HG02884 (cell line): ENCODE measurements around the gene KCNAB2.

ENCODE experiments used
- ATAC-seq: cut with Tn5 transposase; IDR thresholded peaks from one replicate; pipeline ENCODE4 v1.9.1; 2021; ENCODE audit warnings: mild to moderate bottlenecking, moderate library complexity; ENCODE audit not compliant: unreplicated experiment

KCNAB2 gene

DNA sequence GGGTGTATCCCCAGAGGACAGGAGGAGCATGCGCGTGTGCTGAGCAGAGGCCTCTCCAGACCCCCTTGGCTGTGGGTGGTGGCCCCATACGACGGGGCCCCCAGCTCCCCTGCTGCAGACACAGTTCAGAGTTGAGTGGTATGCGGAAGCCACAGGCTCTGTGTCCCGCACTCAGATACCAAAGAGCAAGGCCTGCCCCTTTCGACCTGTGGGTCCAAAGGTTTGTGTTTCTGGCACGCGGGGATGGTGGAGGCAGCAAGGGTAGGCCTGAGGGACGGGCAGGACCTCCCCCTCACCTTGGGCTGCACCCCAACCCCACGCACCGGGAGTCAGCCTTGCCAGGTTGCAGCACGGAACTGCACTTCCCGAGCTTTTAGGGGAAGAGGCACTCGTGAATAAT is at the start of gene KCNAB2:
KCNAB2 (plus strand) TSS at position 328 of the 400 bp plus-strand sequence. CDS start 5,649 bp downstream, outside the sequence.
- ATAC-seq: no peak

DNA sequence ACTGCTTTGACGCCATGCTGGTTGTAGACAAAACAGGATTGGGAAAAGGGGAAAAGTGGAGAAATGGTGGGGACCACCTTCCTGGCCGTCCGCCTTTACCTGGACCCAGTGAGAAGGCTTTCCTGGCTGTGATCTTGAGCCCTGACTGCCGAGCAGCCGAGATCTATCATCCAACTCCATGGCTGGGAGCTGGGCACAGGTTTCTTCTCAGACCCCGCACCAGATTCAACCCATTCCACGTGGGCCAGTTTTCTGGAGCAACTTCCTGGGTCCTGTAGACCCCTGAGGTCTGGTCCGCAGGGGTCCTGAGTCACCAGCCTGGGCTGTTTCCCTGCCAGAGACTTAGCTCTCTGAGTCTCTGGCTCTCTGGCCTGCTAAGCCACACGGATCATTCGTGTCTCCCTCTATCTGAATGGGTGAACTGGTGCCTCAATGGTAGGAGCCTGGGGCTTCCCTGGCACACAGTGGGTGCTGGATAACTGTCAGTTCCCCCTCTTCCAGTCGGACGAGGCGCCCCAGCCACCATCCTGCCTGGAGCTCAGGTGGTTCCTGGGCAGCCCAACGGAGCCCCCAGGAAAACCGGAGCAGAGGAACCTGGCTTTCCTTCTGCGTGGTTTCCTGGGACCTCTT is 48.9 kb upstream of the KCNAB2 start:
- no peak for ATAC-seq

DNA sequence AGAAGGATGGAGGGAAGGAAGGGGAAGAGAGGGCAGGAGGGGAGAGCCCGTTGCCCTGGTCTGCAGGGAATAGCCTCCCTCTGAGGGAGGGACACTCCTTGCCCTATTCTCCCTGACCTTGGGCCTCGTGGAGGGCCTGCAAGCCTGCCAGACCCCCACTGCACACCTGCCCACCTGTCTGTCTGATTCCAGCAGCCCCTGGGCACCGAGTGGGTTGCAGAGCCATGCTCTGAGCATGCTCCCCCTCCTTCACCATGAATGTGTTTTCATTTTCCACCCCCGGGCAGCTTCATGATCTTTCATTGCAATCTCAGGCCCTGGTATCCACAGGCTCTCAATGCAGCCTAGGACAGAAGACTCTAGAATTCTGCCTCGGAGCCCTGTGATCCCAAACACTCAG is 48.4 kb upstream of the KCNAB2 start:
- no peak for ATAC-seq

DNA sequence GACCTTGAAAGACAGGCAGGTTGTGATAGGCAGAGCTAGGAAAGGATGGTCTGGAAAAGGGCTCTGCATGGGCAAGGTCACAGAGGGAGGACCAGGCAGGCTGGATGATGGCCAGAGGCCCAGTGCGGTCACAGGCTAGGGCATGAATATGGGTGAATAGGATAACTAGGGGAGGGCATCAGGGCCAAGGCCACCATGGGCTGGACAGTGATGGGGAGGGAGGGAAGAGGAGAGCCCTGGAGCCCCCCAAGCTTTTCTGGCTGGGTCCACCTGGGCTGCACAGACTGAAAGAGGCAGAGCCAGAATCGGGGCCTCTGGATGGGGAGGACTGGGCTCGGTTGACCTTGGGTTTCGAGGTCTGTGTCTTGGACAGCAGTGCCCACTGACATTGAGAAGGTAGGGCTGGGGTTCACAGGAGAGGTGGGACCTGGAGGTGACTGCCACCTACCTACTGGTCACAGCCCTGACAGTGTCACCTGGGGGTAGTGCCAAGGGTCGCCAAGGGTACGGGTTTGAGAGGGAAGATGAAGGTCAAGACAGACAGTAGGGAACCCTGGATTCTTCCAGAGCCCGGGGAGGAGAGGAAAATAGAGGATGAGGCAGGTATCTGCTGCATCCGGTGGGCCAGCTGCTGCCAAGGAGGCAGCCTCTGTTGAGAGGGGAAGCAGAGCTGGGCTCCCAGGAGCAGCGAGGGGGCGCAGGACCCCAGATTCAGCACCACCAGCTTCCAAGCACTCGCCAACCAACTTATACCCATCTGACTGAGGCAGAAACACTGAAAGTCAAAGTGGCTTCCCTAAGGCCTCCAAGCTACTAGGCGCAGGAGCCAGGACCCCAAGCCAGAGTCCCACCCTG is 47.4 kb upstream of the KCNAB2 start:
- no peak for ATAC-seq

DNA sequence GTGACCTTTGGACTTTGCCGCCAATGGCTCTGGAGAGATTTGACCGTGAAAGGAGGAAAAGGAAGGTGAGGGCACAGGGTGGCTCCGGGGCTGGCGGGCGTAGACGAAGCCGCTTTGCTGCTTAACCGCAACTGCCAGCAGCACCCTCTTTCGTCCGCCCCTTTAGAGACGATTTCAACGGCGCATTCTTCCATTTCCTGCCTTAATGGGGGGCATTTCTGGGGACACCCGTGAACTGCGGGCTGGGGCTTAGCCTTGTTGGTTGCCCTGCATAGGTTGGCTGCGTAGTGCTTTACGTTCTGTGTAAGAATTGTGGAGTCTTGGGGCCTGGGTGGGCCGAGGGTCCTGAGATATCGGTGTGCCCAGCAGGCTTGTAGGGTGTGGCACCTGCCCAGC is 46.8 kb upstream of the KCNAB2 start:
- no peak for ATAC-seq

DNA sequence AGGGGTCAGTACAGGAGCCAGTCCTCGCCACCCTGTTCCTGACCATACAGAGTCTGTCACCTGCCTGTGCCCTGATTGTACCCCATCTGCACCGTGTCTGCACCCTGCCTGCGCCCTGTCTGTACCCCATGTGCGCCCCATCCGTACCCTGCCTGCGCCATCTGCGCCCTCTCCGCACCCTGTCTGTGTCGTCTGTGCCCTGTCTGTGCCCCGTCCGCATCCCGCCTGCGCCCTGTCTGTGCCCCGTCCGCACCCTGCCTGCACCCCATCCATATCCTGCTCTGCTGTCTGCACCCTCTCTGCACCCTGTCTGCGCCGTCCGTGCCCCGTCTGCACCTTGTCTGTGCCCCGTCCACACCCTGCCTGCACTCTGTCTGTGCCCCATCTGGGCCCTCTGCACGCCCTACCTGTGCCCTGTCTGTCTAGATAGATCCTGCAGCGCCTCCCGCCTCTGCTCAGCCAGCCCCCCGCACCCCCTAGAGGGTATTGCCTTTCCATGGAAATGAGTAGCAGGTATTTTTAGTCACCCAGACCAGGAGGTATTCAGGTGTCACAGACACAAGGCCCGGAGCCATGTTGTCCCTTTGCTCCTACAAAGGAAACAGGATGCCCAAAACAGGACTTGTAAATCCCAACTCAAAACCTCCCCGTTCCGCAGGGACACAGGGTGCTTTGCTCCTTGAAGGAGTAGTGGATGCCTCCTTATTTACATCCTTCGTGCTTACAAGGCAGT is 45.8 kb upstream of the KCNAB2 start:
- ATAC-seq: no peak

DNA sequence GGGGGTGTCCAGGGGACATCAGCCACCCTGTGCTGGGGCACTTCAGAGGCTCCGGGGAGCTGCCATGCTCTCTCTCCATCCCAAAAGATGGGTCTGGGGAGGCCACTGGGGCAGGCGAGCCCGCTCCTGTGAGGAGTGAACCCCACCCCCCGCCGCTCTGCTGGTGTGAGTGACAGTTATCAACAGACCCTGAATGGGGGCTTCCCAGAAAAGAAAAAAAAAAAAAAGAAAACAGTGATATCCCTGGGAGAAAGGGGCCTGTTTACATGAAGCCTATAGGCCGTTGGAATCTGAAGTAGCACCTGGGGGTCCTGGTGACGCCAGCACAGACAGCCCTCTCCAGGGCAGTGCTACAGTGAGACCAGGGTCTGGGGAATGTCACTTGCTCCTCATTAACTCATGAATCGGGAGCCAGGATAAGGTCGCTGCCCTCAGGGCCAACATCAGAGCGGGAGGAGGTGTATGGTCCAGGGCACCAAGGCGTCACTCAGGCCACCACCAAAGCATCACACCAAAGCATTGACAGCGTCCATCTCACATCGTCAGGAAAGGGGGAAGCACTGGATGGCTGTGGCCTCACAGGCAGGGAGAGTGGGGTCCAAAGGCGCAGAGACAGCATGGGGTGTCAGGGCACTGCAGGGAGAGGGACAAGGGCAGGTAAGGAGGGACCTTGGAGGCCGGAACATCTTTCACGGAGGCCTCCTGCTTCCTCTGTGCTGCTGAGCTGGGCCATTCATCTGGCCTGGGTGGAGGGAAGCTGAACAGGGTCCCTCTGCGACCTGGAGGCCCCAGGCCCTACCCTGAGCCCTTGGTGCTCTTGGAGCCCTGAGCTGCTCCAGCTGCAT is 45.0 kb upstream of the KCNAB2 start:
- no peak for ATAC-seq

DNA sequence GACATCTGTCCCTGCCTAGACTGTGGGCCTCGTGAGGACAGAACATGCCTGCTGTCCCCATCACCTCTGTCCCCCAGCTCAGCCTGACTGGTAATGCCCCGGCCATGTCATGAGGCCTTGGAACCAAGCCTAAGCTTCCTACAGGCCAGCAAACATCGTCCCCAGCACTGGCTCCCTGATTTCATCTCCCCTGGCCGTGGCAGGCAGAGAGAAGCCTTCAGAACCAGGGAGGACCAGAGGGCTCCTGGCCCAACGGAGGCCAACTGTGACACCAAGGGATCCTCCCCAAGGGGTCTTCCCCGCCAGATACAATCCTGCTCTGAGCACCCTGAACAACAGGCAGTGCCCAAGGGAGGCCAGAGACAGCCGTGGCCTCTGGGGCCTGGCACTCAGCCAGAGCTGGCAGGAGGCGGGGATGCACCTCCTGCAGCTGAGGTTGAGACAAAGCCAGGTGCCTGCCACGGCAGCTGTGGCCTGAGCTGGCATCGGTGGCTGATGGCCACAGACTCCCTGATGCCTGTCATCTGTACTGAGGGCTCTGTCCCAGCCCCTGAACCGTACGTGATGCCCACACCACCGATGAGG is 43.6 kb upstream of the KCNAB2 start:
- ATAC-seq: no peak

DNA sequence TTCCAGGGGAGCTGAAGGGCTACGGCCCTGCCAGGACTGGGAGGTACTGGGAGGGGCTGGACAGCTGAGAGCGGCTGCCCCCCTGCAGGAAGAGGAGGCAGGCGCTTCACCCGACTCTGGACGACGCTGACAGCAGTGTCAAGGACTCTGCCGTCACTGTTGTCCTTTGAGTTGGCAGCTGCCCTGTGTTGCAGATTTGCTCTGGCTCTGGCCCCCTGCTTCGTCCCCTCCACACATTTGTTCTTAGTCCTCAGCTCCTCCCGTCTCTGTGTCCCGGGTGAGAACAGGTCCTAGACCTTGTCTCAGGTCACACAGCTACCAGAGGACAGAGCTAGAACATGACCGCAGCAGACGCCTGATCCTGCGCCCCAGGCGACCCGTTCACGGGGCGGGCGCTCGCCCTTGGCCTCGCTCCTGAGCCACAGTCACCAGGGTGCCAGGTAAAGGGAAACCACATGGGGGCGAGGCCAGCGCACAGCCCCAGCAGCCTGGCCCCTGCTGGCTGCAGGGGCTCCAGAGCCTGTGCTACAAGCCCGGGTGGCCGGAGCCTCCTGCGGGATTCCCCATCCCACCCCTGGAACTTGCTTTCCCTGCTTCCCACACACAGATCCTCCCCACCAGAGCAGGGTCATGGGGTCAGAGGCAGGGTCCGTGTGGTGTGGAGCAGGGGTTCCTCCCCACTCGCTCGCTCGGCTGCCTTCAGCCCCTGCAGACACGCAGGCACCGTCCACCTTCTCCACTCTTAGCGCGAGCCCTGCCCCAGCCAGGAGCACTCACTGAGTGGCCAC is 42.8 kb upstream of the KCNAB2 start:
- ATAC-seq: no peak

DNA sequence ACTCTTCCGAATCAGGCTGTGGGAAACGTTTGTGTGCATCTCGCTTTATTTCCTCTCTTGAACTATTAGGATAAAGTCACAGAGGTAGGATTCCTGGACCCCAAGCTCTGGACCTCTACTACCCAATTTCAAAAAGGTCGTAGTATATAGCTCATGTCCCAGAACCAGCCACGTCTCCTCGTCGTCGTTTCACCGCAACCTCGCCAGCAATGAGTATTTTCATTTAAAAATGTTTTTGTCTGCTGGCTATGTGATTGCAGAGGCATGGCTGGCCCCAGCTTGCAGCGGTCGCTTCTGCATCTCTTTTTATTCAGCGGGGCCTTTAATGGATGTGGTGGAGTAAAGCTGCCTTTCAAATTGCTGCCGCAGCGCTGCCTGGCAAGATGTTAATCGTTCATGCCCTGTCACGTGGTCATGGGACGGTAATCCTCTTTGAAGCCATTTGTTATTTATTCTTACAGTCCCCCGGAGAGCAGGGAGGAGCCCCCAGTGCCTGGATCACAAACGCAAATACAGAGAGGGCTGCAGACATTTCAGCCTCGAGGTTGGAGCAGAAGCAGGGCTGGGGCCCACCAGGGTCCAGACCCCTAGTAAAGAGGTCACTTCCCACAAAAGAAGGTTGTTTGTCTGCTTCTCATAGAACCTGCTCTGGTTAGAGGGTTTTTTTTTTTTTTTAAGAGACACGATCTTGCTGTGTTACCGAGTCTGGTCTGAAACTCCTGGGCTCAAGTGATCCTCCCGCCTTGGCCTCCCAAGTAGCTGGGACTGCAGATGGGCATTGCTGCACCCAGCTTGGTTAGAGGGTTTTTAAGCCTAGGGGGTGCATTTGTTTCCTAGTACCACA is 41.9 kb upstream of the KCNAB2 start:
- no peak for ATAC-seq

DNA sequence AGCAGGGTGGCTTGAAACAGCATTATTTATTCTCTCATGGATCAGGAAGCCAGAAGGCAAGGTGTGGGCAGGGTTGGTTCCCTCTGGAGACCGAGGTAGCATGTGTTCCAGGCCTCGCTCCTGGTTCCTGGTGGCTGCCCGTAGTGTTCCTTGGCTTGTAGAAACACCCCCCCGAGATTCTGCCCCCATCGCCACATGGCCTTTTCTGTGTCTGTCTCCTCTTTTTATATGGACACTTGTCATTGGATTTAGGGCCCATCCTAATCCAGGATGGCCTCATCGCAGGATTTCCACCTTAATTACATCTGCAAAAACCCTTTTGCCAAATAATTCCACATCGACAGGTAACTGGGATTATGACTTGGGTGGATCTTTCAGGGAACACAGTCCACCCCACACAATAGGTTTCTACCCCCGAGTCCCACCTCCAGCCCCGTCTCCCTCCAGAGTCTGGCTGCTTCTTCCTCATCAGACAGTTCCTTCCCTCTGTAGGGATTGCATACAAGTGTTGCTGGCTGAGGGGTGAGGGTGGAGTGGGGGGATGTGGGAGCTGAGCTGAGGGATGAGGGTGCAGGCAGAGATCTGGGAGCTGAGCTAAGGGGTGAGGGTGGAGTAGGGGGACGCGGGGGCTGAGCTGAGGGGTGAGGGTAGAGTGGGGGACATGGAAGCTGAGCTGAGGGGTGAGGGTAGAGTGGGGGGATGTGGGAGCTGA is 41.1 kb upstream of the KCNAB2 start:
- ATAC-seq: no peak

DNA sequence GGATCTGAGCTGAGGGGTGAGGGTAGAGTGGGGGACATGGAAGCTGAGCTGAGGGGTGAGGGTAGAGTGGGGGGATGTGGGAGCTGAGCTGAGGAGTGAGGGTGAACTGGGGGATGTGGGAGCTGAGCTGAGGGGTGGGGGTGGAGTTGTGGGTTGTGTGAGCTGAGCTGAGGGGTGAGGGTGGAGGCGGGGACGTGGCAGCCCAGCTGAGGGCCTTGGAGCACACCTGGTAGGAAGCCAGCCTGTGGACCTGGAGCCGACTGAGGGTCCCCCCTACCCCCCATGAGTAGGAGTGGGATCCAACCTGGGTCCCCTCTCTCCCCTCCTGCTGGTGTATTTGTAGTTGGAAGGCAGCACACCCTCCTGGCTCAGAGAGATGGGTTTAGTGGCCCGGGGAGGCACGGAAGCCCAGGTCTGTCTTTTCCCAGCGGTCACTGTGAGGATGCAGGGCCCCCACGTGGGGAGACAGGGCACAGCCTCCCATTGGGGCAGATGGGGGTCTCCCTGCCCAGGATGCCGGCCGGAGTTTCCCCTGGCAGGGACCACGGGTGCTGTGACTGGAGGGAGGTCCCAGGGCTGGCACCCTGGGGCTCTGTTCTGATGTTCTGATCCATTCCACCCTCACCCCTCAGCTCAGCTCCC is 40.3 kb upstream of the KCNAB2 start:
- no peak for ATAC-seq

DNA sequence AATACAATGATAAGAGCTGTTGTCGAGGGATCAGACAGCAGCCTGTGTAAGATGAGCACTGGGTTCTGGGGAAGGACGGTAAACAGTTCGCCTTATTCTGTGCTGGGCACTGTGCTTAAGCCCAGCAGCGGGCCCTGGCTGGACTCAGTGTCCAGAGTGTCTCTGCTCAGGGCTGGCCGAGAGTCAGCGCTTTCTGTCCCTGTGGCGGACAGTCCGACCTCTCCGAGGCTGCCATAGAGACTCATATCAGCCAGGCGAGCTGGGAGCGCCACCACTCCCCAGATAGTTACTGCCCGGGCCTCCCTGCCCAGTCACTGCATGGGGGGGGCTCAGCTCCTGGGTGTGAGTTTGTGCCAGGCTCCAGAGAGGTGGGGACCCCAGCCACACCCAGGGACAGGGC is 38.8 kb upstream of the KCNAB2 start:
- ATAC-seq: no peak

DNA sequence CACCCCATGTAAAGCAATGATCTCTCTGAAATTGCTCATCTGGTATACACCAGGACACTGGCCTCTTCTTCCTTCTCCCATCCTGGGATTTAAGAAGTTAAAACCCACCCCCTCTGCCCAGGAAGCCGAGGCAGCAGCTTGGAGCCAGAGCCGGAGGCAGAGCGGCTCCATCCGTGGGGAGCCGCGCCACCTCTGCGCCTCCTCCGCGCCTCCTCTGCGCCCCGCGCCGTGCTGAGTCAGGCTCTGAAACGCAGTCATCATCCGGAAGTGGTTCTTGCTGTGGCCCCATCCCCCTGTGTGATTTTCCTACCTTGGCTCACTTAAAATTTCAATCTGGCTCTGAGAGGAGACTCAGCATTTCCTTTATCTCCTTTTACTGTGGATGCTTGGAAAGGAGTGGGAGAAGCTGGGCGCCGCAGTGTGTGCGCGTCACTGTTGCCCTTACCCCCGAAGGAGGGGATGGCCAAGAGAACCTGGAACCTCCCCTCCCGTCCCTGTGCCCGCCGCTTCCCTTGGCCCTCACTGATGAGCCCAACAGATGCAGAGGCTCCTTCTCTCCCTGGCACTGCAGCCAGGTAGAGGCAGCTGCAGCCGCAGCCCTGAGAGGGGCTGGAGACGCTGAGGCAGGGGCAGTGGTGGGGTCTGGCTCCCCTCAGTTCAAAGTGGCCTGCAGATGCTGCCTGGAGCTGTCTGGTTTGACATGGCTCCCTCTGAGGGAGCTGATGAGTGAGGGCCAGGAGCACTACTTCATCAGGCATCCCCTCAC is 38.2 kb upstream of the KCNAB2 start:
- ATAC-seq: no peak

DNA sequence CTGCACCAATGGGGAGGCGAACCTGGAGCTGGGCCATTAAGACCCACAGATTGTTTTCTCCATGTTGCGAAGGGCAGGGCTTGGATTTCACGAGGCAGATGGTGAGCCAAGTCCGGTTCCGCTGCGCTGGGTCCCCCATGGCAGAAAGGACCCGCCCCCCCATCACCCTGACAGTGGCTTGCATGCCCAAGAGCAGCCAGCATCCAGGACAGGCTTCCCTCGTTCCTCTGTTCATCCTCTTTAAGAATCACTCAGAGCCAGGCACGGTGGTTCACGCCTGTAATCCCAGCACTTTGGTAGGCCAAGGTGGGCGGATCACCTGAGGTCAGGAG is 37.6 kb upstream of the KCNAB2 start:
- ATAC-seq: no peak

DNA sequence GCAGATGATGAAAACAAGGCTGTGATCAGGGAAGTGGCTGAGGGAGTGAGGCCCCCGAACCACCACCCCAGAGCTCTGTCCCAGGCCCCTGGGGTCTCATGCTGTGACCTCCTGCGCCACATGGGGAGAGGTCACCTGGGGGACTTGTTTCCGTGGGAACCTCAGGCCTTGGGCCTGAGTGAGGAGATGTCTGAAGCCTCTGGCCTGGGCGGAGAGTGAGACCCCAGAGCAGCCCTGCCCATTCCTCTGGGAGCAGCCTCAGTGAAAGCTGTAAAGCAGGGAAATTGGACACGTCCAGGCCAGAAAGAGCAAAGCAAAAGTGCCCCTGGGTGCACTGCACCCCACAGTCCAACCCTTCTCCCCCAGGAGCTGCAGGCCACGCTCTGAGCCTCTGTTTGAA is 37.0 kb upstream of the KCNAB2 start:
- no peak for ATAC-seq
